Gastroesophageal sphincter (tissue), 4 donors: ENCODE measurements around the gene PPARGC1A. TPM values are rescaled to one million over a fixed set of nuclear protein-coding genes. Genes with fewer than 3 reads are reported as not detected.

Experiments
- ATAC-seq: fragments of 150-250 bp; one replicate; pipeline ENCODE4 v1.9.1; 2016; ENCODE audit warnings: mild to moderate bottlenecking, moderate library complexity
- H3K27ac ChIP-seq, 4 donors: fragments of 200-600 bp; sonication (generic) in 3 of 4; 1 replicate in 3 of 4; 2 replicates in 1 of 4; pipeline ENCODE4 v1.5.1; 2016 to 2019
- H3K27me3 ChIP-seq: fragments of 200-600 bp; sonication (generic); one replicate; pipeline ENCODE4 v1.5.1; 2019
- H3K36me3 ChIP-seq, 2 donors: fragments of 200-600 bp; sonication (generic); one replicate each; pipeline ENCODE4 v1.5.1; 2019; ENCODE audit warnings: control low read depth in 1 of 2
- H3K4me1 ChIP-seq, 3 donors: fragments of 200-600 bp; sonication (generic); 1 replicate in 2 of 3; 2 replicates in 1 of 3; pipeline ENCODE4 v1.5.1; 2016 to 2019; ENCODE audit warnings: control low read depth in 2 of 3
- H3K4me3 ChIP-seq, 2 donors: fragments of 200-600 bp; sonication (generic); one replicate each; pipeline ENCODE4 v1.5.1; 2019; ENCODE audit warnings: mild to moderate bottlenecking in 1 of 2, moderate library complexity in 1 of 2
- H3K9me3 ChIP-seq, 3 donors: fragments of 200-600 bp; sonication (generic); one replicate each; pipeline ENCODE4 v1.5.1; 2017 to 2019; ENCODE audit warnings: control low read depth in 2 of 3
- EP300 ChIP-seq: sonication (generic); formaldehyde crosslinking; IDR thresholded peaks from one replicate; pipeline ENCODE4 v1.6.1; 2017; ENCODE audit warnings: antibody characterized with exemption, mild to moderate bottlenecking
- POLR2A ChIP-seq, 2 donors: fragments of 450-650 bp; IDR thresholded peaks; one replicate each; pipeline ENCODE4 v1.6.1; 2017; ENCODE audit warnings: antibody characterized with exemption in 2 of 2, mild to moderate bottlenecking in 2 of 2, moderate library complexity in 1 of 2
- POLR2AphosphoS5 ChIP-seq: sonication (generic); formaldehyde crosslinking; IDR thresholded peaks from one replicate; pipeline ENCODE4 v1.6.1; 2017; ENCODE audit warnings: antibody characterized with exemption
- WGBS, 2 donors: methylation state at CpG; one replicate each; pipeline ENCODE4 v1.1.5; 2018; ENCODE audit warnings: low coverage in 1 of 2; 5-methylcytosine and 5-hydroxymethylcytosine counted together
- total RNA-seq, 4 donors: library from RNA; depleted of rRNA; stranded (reverse); fragments of >200 nt; gene quantifications; one replicate each; pipeline ENCODE4 v1.1.0, GENCODE V29; 2016
- TF ChIP-seq, protein P1 (sequence below), 4 experiments: fragments of 200-600 bp in 2 of 4; fragments of 450-650 bp in 2 of 4; sonication (generic) in 1 of 4; IDR thresholded peaks; one replicate each; pipeline ENCODE4 v1.5.1; 2017 to 2019; ENCODE audit warnings: antibody characterized with exemption in 4 of 4, mild to moderate bottlenecking in 2 of 4, moderate library complexity in 2 of 4

PPARGC1A gene, protein sequence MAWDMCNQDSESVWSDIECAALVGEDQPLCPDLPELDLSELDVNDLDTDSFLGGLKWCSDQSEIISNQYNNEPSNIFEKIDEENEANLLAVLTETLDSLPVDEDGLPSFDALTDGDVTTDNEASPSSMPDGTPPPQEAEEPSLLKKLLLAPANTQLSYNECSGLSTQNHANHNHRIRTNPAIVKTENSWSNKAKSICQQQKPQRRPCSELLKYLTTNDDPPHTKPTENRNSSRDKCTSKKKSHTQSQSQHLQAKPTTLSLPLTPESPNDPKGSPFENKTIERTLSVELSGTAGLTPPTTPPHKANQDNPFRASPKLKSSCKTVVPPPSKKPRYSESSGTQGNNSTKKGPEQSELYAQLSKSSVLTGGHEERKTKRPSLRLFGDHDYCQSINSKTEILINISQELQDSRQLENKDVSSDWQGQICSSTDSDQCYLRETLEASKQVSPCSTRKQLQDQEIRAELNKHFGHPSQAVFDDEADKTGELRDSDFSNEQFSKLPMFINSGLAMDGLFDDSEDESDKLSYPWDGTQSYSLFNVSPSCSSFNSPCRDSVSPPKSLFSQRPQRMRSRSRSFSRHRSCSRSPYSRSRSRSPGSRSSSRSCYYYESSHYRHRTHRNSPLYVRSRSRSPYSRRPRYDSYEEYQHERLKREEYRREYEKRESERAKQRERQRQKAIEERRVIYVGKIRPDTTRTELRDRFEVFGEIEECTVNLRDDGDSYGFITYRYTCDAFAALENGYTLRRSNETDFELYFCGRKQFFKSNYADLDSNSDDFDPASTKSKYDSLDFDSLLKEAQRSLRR
- 10 to 100 TPM in 2 of 4 donors, 1 to 10 TPM in 2; 5.8 to 43.7 (median 18.3) TPM for total RNA-seq

DNA sequence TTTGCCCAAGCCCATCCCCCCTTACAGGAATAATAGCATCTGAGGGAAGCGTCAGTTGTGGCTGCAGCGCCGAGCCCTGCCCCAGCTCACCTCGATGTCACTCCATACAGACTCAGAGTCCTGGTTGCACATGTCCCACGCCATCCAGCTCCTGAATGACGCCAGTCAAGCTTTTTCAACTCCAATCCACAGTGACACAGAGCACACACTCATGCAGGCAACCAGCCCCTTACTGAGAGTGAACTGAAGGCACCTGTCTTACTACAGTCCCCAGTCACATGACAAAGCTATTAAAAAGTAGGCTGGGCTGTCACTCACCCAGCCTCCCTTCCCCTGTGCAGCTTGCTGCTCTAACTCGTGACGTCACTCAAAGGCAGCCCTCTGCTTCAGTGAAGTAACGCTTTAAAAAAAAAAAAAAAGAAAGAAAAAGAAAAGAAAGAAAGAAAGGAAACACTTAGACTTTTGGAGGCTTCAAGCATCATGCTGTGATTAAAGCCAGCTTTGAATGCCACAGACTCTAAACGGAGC, at the start of gene PPARGC1A:
Gene PPARGC1A, minus strand, starts transcription at position 234 of the 528 bp plus-strand sequence. Its CDS starts 90 bp downstream, at position 144.
- ATAC-seq, result peak; percentile 83
- no peaks in the 10 kb centered on the region for H3K36me3 ChIP-seq
- WGBS, 2 donors, result 2 to 3% methylated on average over 7 to 10 of the region's 10 CpGs
- no peaks in the 10 kb centered on the region for H3K27me3 ChIP-seq
- peak; percentile 26 for TF ChIP-seq POLR2AphosphoS5
- peak in 1 of 2 donors; percentile 11 for TF ChIP-seq POLR2A (IDR thresholded peaks at IDR 0.05)
- no peak for TF ChIP-seq EP300
- TF ChIP-seq, protein P1, sequence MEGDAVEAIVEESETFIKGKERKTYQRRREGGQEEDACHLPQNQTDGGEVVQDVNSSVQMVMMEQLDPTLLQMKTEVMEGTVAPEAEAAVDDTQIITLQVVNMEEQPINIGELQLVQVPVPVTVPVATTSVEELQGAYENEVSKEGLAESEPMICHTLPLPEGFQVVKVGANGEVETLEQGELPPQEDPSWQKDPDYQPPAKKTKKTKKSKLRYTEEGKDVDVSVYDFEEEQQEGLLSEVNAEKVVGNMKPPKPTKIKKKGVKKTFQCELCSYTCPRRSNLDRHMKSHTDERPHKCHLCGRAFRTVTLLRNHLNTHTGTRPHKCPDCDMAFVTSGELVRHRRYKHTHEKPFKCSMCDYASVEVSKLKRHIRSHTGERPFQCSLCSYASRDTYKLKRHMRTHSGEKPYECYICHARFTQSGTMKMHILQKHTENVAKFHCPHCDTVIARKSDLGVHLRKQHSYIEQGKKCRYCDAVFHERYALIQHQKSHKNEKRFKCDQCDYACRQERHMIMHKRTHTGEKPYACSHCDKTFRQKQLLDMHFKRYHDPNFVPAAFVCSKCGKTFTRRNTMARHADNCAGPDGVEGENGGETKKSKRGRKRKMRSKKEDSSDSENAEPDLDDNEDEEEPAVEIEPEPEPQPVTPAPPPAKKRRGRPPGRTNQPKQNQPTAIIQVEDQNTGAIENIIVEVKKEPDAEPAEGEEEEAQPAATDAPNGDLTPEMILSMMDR (IDR thresholded peaks at IDR 0.05), result no peak
- peak within 1 kb of the TSS; percentile 82 to 87 (median 84) for H3K27ac ChIP-seq
- no peaks in the 10 kb centered on the region for H3K9me3 ChIP-seq
- H3K4me1 ChIP-seq, result peaks cover 0 to 60% (median 0%) of the 10 kb centered on the region in 3 donors
- peak within 1 kb of the TSS; percentile 54 to 84 for H3K4me3 ChIP-seq

DNA sequence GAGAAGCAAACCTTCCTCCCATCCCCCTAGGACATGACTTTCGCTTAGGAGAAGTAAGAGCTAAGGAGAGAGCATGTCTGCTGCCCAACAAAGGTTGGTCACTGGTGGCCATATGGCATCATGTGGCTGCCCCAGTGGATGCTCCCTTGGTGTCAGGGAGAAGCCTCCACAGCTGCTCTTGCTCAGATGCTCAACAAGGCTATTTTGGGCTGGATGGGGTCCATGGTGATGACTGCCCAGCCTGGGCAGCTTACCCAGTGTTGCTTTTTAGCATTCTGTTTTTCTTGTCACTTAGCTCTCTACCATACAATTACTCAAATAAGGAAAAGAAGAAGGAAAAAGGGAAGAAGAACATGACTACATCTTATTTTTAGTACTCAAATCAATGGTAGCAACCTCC, 48.9 kb upstream of the PPARGC1A start:
- WGBS, 2 donors, result 80 to 90% methylated on average over 1 of the region's 1 CpG
- ATAC-seq, result no peak
- Histone ChIP-seq H3K36me3 (no peaks in the 10 kb centered on the region), H3K4me1 (peaks cover 1 to 43% (median 11%) of the 10 kb centered on the region in 3 donors), H3K27ac (no peak overlapping the region), H3K27me3 (no peaks in the 10 kb centered on the region), H3K4me3 (no peak overlapping the region), H3K9me3 (no peaks in the 10 kb centered on the region)
- TF ChIP-seq POLR2AphosphoS5 (no peak), EP300 (no peak), POLR2A (IDR thresholded peaks at IDR 0.05) (no peak)
- TF ChIP-seq, protein P1 (IDR thresholded peaks at IDR 0.05), result no peak

DNA sequence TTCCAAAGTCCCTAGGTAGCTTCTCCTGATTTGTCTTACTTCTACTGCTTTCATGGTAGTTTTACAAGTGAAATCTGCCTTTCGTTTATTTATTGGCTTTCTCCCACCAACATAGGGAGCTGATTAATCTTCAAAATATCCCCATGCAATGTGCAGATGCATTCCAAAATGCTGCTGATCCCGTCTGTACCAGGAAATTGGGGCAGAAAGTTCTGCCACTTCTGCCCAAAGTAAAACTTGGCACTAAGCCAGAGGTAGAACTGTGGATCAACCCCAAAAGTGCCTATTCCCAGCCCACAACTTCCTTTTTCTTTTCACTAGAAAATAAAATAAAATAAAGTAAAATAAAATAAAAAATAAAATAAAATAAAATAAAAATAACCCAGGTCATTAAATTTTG, 47.3 kb upstream of the PPARGC1A start:
- Histone ChIP-seq H3K4me3 (no peak overlapping the region), H3K27ac (no peak overlapping the region), H3K36me3 (no peaks in the 10 kb centered on the region), H3K27me3 (no peaks in the 10 kb centered on the region), H3K9me3 (no peaks in the 10 kb centered on the region), H3K4me1 (peaks cover 4 to 51% (median 15%) of the 10 kb centered on the region in 3 donors)
- ATAC-seq, result no peak
- TF ChIP-seq EP300 (no peak), POLR2AphosphoS5 (no peak), POLR2A (IDR thresholded peaks at IDR 0.05) (no peak)
- TF ChIP-seq, protein P1 (IDR thresholded peaks at IDR 0.05), result no peak
- 58% methylated on average over 2 of the region's 2 CpGs; no CpG with 5 or more reads in 1 of the 2 donors for WGBS, 2 donors

DNA sequence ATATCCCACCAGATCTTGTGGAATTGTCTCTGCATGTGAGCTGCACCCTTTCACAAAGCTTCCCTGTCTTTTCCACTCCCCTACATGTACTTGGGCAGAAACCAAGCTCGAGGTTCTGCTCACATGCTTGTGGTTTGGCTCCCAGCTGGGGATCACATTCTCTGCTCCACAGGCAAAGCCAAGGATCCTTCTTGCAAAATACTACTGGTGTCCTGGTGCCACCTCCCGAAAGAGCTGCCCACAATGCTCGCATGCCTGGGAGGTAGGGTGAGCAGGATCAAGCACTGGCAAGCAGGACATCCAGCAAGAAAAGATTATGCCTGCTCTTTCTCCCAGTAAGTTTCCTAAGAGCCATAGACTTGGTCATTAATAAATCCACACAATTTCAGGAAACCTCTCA, 45.1 kb upstream of the PPARGC1A start:
- no peaks in the 10 kb centered on the region for H3K36me3 ChIP-seq
- no peaks in the 10 kb centered on the region for H3K27me3 ChIP-seq
- peak; percentile 69 for TF ChIP-seq POLR2AphosphoS5
- no peak for TF ChIP-seq EP300
- TF ChIP-seq POLR2A (IDR thresholded peaks at IDR 0.05), result no peak
- TF ChIP-seq, protein P1 (IDR thresholded peaks at IDR 0.05), result peak in 1 of 4 experiments; percentile 33
- peaks cover 4 to 63% (median 18%) of the 10 kb centered on the region in 3 donors for H3K4me1 ChIP-seq
- H3K9me3 ChIP-seq, result no peaks in the 10 kb centered on the region
- 15 to 17% methylated on average over 3 of the region's 3 CpGs for WGBS, 2 donors
- H3K4me3 ChIP-seq, result no peak overlapping the region
- ATAC-seq, result peak; percentile 89
- H3K27ac ChIP-seq, result peak overlapping the region; percentile 57 to 75 (median 63)
